Muscle layer of duodenum (tissue), 2 donors: ENCODE results near the gene KATNAL2.

ENCODE experiments used
- H3K27ac ChIP-seq: one replicate; pipeline ENCODE4 v1.7.0; 2013; ENCODE audit warnings: mild to moderate bottlenecking, low read length
- H3K27me3 ChIP-seq: one replicate; pipeline ENCODE4 v1.7.0; 2013; ENCODE audit warnings: low read depth, mild to moderate bottlenecking, control low read depth, low read length
- H3K36me3 ChIP-seq, 2 donors: one replicate each; pipeline ENCODE4 v1.7.0; 2013; ENCODE audit warnings: low read length in 2 of 2, control low read depth in 1 of 2, mild to moderate bottlenecking in 1 of 2; ENCODE audit not compliant: insufficient read depth in 2 of 2, control insufficient read depth in 1 of 2
- H3K4me1 ChIP-seq, 2 donors: one replicate each; pipeline ENCODE4 v1.7.0; 2013; ENCODE audit warnings: low read length in 2 of 2, mild to moderate bottlenecking in 2 of 2, control low read depth in 1 of 2, moderate library complexity in 1 of 2; ENCODE audit not compliant: insufficient read depth in 2 of 2, control insufficient read depth in 1 of 2
- H3K4me3 ChIP-seq, 2 donors: one replicate each; pipeline ENCODE4 v1.7.0; 2013; ENCODE audit warnings: low read length in 2 of 2, low read depth in 1 of 2, mild to moderate bottlenecking in 1 of 2
- H3K9me3 ChIP-seq, 2 donors: one replicate each; pipeline ENCODE4 v1.7.0; 2013; ENCODE audit warnings: low read length in 2 of 2, control low read depth in 1 of 2, mild to moderate bottlenecking in 1 of 2; ENCODE audit not compliant: control insufficient read depth in 1 of 2
- donor health status: healthy.

Gene KATNAL2

DNA sequence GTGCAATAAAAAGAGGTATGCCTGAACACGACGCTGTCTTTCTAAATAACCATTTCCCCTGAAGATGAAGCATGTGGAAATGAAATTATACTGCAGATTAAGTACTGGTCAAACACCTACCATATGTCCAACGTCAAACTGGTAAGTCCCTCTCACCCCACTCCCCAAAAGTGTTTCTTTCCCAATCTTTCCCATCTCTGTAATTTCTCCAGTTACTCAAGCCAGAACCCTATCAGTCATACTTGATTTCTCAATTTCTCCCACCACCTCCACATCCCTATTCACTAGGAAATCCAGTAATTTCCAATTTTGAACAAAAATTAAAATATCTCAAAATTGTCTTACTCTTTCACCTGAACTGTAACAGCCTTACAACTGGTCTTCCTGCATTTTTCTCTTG is 203.7 kb downstream of the KATNAL2 start:
- Histone ChIP-seq H3K4me1 (no peaks in the 10 kb centered on the region), H3K36me3 (peaks cover 0 to 5% of the 10 kb centered on the region in 2 donors), H3K27me3 (no peaks in the 10 kb centered on the region)

DNA sequence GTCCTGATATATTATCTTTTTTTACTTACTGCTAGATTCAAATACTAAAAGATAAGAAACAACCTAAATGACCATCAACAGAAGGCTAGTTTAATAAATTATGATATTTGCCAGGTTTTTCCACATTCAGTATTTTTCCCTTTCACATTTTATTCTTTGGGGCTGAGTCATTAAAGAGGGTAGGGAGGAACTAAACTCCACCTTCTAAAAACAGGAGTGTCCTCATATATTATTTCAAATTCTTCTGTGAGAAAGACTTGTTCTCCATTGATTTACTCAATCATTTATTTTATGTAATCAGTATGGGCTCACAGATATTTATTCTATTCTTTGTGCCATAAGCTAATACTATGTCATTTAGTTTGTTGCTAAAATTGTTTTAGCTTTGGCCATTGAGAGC is 223.9 kb downstream of the KATNAL2 start:
- peaks cover under 1 to 3% of the 10 kb centered on the region in 2 donors for H3K36me3 ChIP-seq
- H3K4me1 ChIP-seq, result no peaks in the 10 kb centered on the region
- H3K4me3 ChIP-seq, result no peak overlapping the region
- no peaks in the 10 kb centered on the region for H3K9me3 ChIP-seq
- H3K27me3 ChIP-seq, result no peaks in the 10 kb centered on the region
- H3K27ac ChIP-seq, result no peak overlapping the region

More for the DNA sequence above, 203.7 kb downstream of the KATNAL2 start:
- Histone ChIP-seq H3K27ac (no peak overlapping the region), H3K4me3 (no peak overlapping the region), H3K9me3 (no peaks in the 10 kb centered on the region)

DNA sequence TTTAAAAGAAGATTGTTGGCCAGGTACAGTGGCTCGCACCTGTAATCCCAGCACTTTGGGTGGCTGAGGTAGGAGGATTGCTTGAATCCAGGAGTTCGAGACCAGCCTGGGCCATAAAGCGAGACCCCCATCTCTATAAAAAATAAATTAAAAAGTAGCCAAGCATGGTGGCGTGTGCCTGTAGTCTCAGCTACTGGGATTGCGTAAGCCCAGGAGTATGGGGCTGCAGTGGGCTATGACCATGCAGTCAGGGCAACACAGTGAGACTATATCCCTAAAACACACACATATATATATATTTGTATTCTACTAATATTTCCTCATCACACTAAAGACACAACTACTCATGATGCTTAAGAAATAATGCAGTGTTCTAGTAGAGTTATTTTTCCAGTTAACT is 225.8 kb downstream of the KATNAL2 start:
- no peaks in the 10 kb centered on the region for H3K9me3 ChIP-seq
- H3K27me3 ChIP-seq, result no peaks in the 10 kb centered on the region
- no peak overlapping the region for H3K27ac ChIP-seq

DNA sequence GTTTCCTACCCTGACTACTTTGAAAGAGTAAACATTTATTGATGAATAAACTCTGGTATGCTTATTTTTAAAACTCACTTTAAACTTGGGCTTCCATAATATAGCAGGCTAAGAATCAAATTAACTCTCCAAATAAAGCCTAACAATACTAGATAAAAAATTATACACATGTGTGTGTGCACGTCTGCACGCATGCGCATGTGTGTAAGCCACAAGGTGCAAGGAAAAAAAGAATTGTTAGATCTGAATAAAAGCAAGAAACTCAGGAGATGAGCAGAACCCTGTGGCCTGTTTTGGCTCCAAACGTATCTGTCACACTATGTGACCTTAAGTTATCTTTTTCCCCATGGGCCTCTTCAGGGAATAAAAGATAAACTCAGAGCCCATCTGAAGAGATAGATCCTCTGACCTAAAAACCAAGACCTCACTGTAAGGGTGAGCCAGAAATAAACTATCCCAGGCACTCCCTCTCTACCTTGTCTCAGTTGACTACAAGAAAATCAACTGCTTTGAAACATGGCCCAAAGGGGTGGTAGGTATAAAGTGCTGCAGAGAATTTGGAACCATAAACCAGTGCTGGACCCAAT is 226.6 kb downstream of the KATNAL2 start:
- no peaks in the 10 kb centered on the region for H3K36me3 ChIP-seq
- H3K4me1 ChIP-seq, result peaks cover 0 to 5% of the 10 kb centered on the region in 2 donors
- H3K4me3 ChIP-seq, result no peak overlapping the region
- no peaks in the 10 kb centered on the region for H3K27me3 ChIP-seq
- no peaks in the 10 kb centered on the region for H3K9me3 ChIP-seq
- H3K27ac ChIP-seq, result no peak overlapping the region

More for the DNA sequence above, 225.8 kb downstream of the KATNAL2 start:
- H3K4me1 ChIP-seq, result no peaks in the 10 kb centered on the region
- no peak overlapping the region for H3K4me3 ChIP-seq
- H3K36me3 ChIP-seq, result no peaks in the 10 kb centered on the region

DNA sequence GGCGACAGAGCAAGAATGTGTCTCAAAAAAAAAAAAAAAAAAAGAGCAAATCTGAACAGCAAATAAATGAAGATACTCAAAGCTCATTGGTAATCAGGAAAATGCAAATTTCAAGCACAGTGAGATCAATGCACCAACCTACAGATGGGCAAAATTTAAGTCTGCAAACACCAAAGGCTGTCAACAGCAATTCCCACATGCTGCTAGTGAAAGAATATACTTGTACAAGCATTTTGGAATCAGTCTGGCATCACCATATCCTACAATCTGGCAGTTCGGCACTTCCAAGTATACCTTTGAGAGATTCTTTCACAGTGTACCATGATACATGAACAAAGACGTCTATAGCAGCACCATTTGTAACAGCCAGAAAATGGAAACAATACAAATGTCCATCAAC is 228.8 kb downstream of the KATNAL2 start:
- Histone ChIP-seq H3K9me3 (no peaks in the 10 kb centered on the region), H3K4me3 (no peak overlapping the region), H3K4me1 (peaks cover 6 to 11% of the 10 kb centered on the region in 2 donors), H3K36me3 (no peaks in the 10 kb centered on the region), H3K27me3 (no peaks in the 10 kb centered on the region), H3K27ac (no peak overlapping the region)

DNA sequence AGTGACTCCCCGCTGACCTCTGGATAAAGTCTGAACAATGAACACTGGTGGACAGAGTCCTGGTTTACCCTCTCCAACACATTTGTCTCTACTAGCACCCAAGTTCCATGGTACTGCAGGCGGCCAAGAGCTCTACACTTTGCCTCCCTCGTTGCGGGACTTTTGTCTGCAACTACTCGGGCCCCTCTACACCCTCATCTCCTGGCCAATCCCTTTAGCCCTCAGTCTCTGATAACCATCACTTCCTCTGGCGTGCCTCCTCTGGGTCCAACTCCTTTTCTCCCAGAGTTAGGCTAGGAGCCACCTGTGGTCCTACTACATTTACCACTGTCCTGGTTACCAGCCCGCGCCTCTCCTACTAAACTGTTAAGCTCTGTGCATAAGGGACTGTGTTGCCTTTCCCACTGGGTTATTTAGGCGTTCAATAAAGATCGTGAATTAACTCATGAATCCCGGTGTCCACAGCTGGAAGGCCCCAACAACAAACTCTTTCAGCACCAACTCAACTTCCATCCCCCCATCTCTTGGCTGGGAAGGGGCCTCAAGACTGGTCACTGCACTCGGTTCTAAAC is 232.1 kb downstream of the KATNAL2 start:
- H3K4me1 ChIP-seq, result peaks cover 9 to 11% of the 10 kb centered on the region in 2 donors
- H3K27me3 ChIP-seq, result no peaks in the 10 kb centered on the region
- H3K27ac ChIP-seq, result peak overlapping the region; percentile 95
- H3K4me3 ChIP-seq, result peak overlapping the region; percentile 86 to 95
- no peaks in the 10 kb centered on the region for H3K9me3 ChIP-seq
- peaks cover under 1 to 1% of the 10 kb centered on the region in 2 donors for H3K36me3 ChIP-seq

DNA sequence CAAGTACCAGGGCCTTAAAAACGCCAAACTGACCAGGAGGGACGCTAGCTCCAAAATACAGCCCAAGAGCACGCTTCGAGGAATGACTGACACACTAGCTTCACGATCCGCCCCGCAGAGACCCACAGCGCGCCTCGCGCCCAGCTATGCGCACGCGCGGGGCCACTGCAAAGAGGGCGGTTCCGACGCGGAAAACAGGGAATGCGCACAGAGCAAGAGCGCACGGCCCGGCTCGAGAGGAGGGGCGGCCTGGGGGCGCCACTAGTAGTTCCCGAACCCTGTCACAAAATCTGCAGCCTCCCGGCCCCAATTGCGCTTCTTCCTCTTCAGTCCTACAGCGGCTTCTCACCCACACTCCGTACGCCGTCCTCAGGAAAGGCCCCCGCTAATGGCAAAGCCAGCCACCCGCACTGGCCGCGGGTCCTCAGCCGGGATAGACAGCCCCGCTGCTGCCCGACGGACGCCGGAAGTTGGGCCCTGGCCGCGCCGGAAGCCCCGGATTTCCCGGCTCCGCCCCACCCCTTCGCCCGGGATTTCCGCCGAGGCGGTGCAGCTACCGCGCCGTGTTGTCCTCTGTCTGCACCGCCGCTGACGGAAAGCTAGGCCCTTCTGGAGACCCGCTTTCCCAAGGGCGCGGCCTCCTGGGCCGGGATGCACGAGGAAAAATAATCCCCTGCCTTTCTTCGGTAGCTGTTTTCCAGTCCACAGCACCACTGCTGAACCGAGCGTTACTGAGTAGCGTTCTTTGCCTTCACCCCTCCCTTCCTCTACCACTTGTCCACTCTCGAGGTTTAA is 232.8 kb downstream of the KATNAL2 start, which contains the start of gene HDHD2:
Gene HDHD2 (minus strand): TSS at position 472 of the 795 bp plus-strand sequence. CDS start 14,061 bp downstream, outside the sequence.
- peaks cover 6 to 7% of the 10 kb centered on the region in 2 donors for H3K36me3 ChIP-seq
- H3K4me1 ChIP-seq, result peaks cover 9 to 11% of the 10 kb centered on the region in 2 donors
- H3K27me3 ChIP-seq, result no peaks in the 10 kb centered on the region
- no peaks in the 10 kb centered on the region for H3K9me3 ChIP-seq
- H3K27ac ChIP-seq, result peak within 1 kb of the TSS; percentile 95
- H3K4me3 ChIP-seq, result peak within 1 kb of the TSS; percentile 86 to 95

DNA sequence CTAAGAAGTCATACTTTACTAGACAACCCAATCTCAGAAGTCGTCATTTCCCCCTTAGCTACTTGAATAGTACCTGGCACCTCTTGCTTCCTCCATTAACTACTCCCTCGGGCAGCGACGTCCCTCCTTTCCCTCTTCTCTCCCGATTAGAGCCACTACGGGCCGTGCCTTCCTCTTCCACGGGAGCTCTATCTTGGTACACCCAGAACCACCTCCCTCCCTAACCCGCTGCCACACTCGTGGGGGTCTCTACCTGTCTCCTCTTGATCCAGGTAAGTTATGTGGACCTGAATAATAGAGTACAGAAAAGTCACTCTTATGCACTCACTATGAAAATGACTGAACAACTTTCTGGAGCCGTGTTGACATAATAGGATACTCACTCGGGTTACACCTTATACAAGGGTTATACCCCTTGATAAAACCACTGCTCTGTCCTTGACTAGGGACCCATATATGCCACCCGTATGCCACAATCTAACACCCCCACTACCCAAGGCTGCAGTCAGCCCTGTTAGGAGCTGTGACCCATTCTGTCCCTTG is 233.5 kb downstream of the KATNAL2 start:
- no peaks in the 10 kb centered on the region for H3K27me3 ChIP-seq
- peak overlapping the region; percentile 86 to 95 for H3K4me3 ChIP-seq
- peaks cover 9 to 11% of the 10 kb centered on the region in 2 donors for H3K4me1 ChIP-seq
- peak overlapping the region; percentile 95 for H3K27ac ChIP-seq
- no peaks in the 10 kb centered on the region for H3K9me3 ChIP-seq
- H3K36me3 ChIP-seq, result peaks cover 6 to 8% of the 10 kb centered on the region in 2 donors

DNA sequence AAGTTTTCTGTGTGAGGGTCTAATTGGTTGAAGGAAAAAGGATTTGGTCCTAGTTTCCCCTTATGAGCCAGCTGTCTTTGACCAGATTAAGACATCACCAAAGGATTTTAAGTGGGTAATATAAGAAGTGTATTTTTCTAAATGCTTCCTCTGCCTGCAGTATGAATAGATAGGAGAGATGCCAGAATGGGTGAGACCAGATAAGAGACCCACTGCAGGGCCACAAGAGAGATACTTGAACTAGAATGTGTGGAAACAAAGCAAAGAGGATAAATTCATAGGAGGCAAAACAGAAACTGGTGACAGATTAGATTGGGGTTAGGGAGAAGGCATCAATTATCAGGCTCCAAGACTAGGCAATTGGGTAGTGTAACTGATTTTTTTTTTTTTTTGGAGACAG is 234.0 kb downstream of the KATNAL2 start:
- Histone ChIP-seq H3K27ac (no peak overlapping the region), H3K4me1 (peaks cover 9 to 11% of the 10 kb centered on the region in 2 donors), H3K4me3 (peak overlapping the region; percentile 86 to 95), H3K9me3 (no peaks in the 10 kb centered on the region), H3K36me3 (peaks cover 6 to 8% of the 10 kb centered on the region in 2 donors), H3K27me3 (no peaks in the 10 kb centered on the region)
